H1 (cell line): ENCODE measurements around the gene MACROD1. TPM values are rescaled to one million over a fixed set of nuclear protein-coding genes. Genes with fewer than 3 reads are reported as not detected.
A peak's percentile ranks its signal among the peaks of the same experiment; 100 is the strongest.

Source experiments
- CTCF ChIA-PET: fragments of 300-600 bp; sonication (Branson Sonifier 250); formaldehyde crosslinking; loops from one replicate; lab custom pipeline; 2021; ENCODE audit not compliant: partially characterized antibody; lab: Charles Lee
- POLR2A ChIA-PET: fragments of 300-600 bp; sonication (Branson Sonifier 250); formaldehyde crosslinking; loops from one replicate; lab custom pipeline; 2021; ENCODE audit warnings: inconsistent platforms; ENCODE audit not compliant: partially characterized antibody; lab: Charles Lee
- DNase-seq, 2 experiments: peaks; one replicate each; pipeline versions ENCODE4 v3.0.0 to v3.0.0-alpha.2; 2010 to 2022; ENCODE audit warnings: low spot score in 2 of 2, low read depth in 1 of 2, mixed read lengths in 1 of 2
- FAIRE-seq: peaks from 2 replicates; lab custom pipeline; 2011; peaks lifted over from hg19 to GRCh38; lab: Jason Lieb, UNC
- H2AFZ ChIP-seq: 2 replicates; pipeline ENCODE4 v1.8.1; 2012; ENCODE audit warnings: low read length, inconsistent platforms
- H2AK5ac ChIP-seq: 2 replicates; pipeline ENCODE4 v1.6.1; 2013; ENCODE audit warnings: low read depth, low read length
- H2BK120ac ChIP-seq: replicated peaks from 2 replicates; pipeline ENCODE3; 2013; ENCODE audit warnings: low read depth, low read length, inconsistent platforms
- H2BK12ac ChIP-seq: 2 replicates; pipeline ENCODE4 v1.6.1; 2013; ENCODE audit warnings: low read depth, low read length
- H2BK15ac ChIP-seq: 2 replicates; pipeline ENCODE4 v1.6.1; 2013; ENCODE audit warnings: low read length
- H2BK20ac ChIP-seq: 2 replicates; pipeline ENCODE4 v1.6.1; 2013; ENCODE audit warnings: low read length
- H2BK5ac ChIP-seq: 2 replicates; pipeline ENCODE4 v1.6.1; 2013; ENCODE audit warnings: low read depth, low read length
- H3K14ac ChIP-seq: 2 replicates; pipeline ENCODE4 v1.6.1; 2013; ENCODE audit warnings: inconsistent platforms; ENCODE audit not compliant: insufficient read length
- H3K18ac ChIP-seq: 2 replicates; pipeline ENCODE4 v1.6.1; 2013; ENCODE audit warnings: low read length; ENCODE audit errors: extremely low read depth
- H3K23ac ChIP-seq: 2 replicates; pipeline ENCODE4 v1.6.1; 2013; ENCODE audit warnings: inconsistent platforms; ENCODE audit not compliant: insufficient read length
- H3K23me2 ChIP-seq: 2 replicates; pipeline ENCODE4 v1.6.1; 2013; ENCODE audit warnings: low read depth, low read length
- H3K27ac ChIP-seq: 2 replicates; pipeline ENCODE4 v1.6.1; 2011; ENCODE audit warnings: low read depth, low read length, inconsistent platforms
- H3K27me3 ChIP-seq, 4 experiments: replicated peaks in 1 of 4; 1 replicate in 1 of 4; 2 replicates in 3 of 4; pipeline versions ENCODE4 v1.6.1 to v1.8.1; 2011 to 2013; ENCODE audit warnings: low read length in 3 of 4, mild to moderate bottlenecking in 3 of 4, inconsistent platforms in 2 of 4, mixed read lengths in 2 of 4, moderate library complexity in 1 of 4; ENCODE audit not compliant: control insufficient read depth in 3 of 4, insufficient read depth in 3 of 4; ENCODE audit errors: extremely low read depth in 1 of 4
- H3K36me3 ChIP-seq, 4 experiments: 2 replicates each; pipeline versions ENCODE4 v1.6.1 to v1.8.1; 2011 to 2013; ENCODE audit warnings: mild to moderate bottlenecking in 4 of 4, low read length in 3 of 4, moderate library complexity in 2 of 4, control low read depth in 1 of 4, inconsistent platforms in 1 of 4; ENCODE audit not compliant: insufficient read depth in 4 of 4, control insufficient read depth in 2 of 4
- H3K4ac ChIP-seq: replicated peaks from 2 replicates; pipeline ENCODE3; 2013; ENCODE audit warnings: low read length, low read depth, mixed read lengths, inconsistent platforms; ENCODE audit not compliant: insufficient read length
- H3K4me1 ChIP-seq, 4 experiments: replicated peaks in 1 of 4; 1 replicate in 1 of 4; 2 replicates in 3 of 4; pipeline versions ENCODE4 v1.6.1 to v1.8.1; 2011 to 2013; ENCODE audit warnings: low read length in 3 of 4, inconsistent platforms in 2 of 4, mixed read lengths in 1 of 4; ENCODE audit not compliant: insufficient read depth in 4 of 4, control insufficient read depth in 3 of 4
- H3K4me2 ChIP-seq, 2 experiments: 2 replicates each; pipeline versions ENCODE4 v1.6.1 to v1.8.1; 2011 to 2013; ENCODE audit warnings: low read depth in 2 of 2, low read length in 2 of 2, control low read depth in 1 of 2, inconsistent platforms in 1 of 2, mild to moderate bottlenecking in 1 of 2; ENCODE audit not compliant: insufficient read depth in 1 of 2
- H3K4me3 ChIP-seq, 4 experiments: fragments of 200-600, 300-600 bp in 1 of 4; sonication (generic), shearing (Covaris generic), sonication (Bioruptor Twin) in 1 of 4; 2 replicates each; pipeline versions ENCODE4 v1.5.1 to v1.8.1; 2011 to 2016; ENCODE audit warnings: low read length in 4 of 4, low read depth in 3 of 4, control low read depth in 2 of 4, inconsistent platforms in 2 of 4, mild to moderate bottlenecking in 2 of 4, mixed read lengths in 1 of 4, moderate library complexity in 1 of 4; ENCODE audit not compliant: insufficient read depth in 2 of 4; ENCODE audit errors: extremely low read depth in 1 of 4
- H3K56ac ChIP-seq: replicated peaks from 2 replicates; pipeline ENCODE3; 2013; ENCODE audit warnings: low read depth, mild to moderate bottlenecking, mixed read lengths, low read length, inconsistent platforms; ENCODE audit not compliant: insufficient read length
- H3K79me1 ChIP-seq: 2 replicates; pipeline ENCODE4 v1.6.1; 2013; ENCODE audit warnings: low read depth, low read length, control low read depth
- H3K79me2 ChIP-seq, 2 experiments: 2 replicates each; pipeline versions ENCODE4 v1.6.1 to v1.8.1; 2012 to 2013; ENCODE audit warnings: low read length in 2 of 2, mild to moderate bottlenecking in 2 of 2, inconsistent platforms in 1 of 2; ENCODE audit not compliant: insufficient read depth in 2 of 2, control insufficient read depth in 1 of 2
- H3K9ac ChIP-seq, 4 experiments: replicated peaks in 1 of 4; 1 replicate in 1 of 4; 2 replicates in 3 of 4; pipeline versions ENCODE4 v1.6.1 to v1.8.1; 2011 to 2013; ENCODE audit warnings: low read depth in 3 of 4, low read length in 3 of 4, control low read depth in 2 of 4, mild to moderate bottlenecking in 2 of 4, moderate library complexity in 2 of 4, inconsistent platforms in 1 of 4; ENCODE audit errors: extremely low read depth in 1 of 4
- H3K9me3 ChIP-seq, 2 experiments: 2 replicates each; pipeline versions ENCODE4 v1.6.1 to v1.8.1; 2012 to 2013; ENCODE audit warnings: mild to moderate bottlenecking in 2 of 2, moderate library complexity in 2 of 2, control low read depth in 1 of 2, inconsistent platforms in 1 of 2, low read depth in 1 of 2, low read length in 1 of 2, mixed read lengths in 1 of 2; ENCODE audit not compliant: insufficient read depth in 2 of 2
- H4K20me1 ChIP-seq, 2 experiments: replicated peaks in 1 of 2; 2 replicates each; pipeline versions ENCODE3 to v1.8.1; 2011 to 2013; ENCODE audit warnings: inconsistent platforms in 2 of 2, low read length in 2 of 2, mild to moderate bottlenecking in 1 of 2; ENCODE audit not compliant: insufficient read depth in 2 of 2, control insufficient read depth in 1 of 2
- H4K5ac ChIP-seq: 2 replicates; pipeline ENCODE4 v1.6.1; 2013; ENCODE audit warnings: low read length, low read depth, mixed read lengths, inconsistent platforms; ENCODE audit not compliant: insufficient read length
- H4K8ac ChIP-seq: 2 replicates; pipeline ENCODE4 v1.8.0; 2013; ENCODE audit warnings: mild to moderate bottlenecking, moderate library complexity, low read length, inconsistent platforms; ENCODE audit not compliant: insufficient read depth; ENCODE audit errors: extremely low read depth
- H4K91ac ChIP-seq: replicated peaks from 2 replicates; pipeline ENCODE3; 2013; ENCODE audit warnings: low read length, mixed read lengths, inconsistent platforms; ENCODE audit not compliant: insufficient read length
- ASH2L ChIP-seq: fragments of 200-600, 300-600 bp; sonication (generic); IDR thresholded peaks from one replicate; pipeline ENCODE4 v1.7.1; 2017; ENCODE audit warnings: low read length
- CEBPB ChIP-seq: IDR thresholded peaks from 2 replicates; pipeline ENCODE4 v1.6.1; 2012; ENCODE audit warnings: low read depth, low read length
- CREB1 ChIP-seq: IDR thresholded peaks from 2 replicates; pipeline ENCODE4 v1.6.1; 2012; ENCODE audit warnings: inconsistent platforms
- FOSL1 ChIP-seq: IDR thresholded peaks from 2 replicates; pipeline ENCODE4 v1.6.1; 2011; ENCODE audit warnings: mild to moderate bottlenecking, low read depth, low read length, moderate library complexity; ENCODE audit not compliant: insufficient read depth
- JUND ChIP-seq: IDR thresholded peaks from 2 replicates; pipeline ENCODE4 v1.6.1; 2011; ENCODE audit warnings: mild to moderate bottlenecking, improper control_type of control experiment, low read length
- MAFK ChIP-seq: IDR thresholded peaks from 2 replicates; pipeline ENCODE4 v1.6.1; 2012; ENCODE audit warnings: low read depth, mild to moderate bottlenecking, improper control_type of control experiment, low read length
- RFX5 ChIP-seq: IDR thresholded peaks from 2 replicates; pipeline ENCODE4 v1.6.1; 2011; ENCODE audit warnings: low read depth, low read length, improper control_type of control experiment, borderline replicate concordance
- SIRT6 ChIP-seq: IDR thresholded peaks from one replicate; pipeline ENCODE4 v1.7.1; 2012; ENCODE audit warnings: low read length, inconsistent platforms
- SUZ12 ChIP-seq: fragments of 200-600 bp; sonication (generic); IDR thresholded peaks from 2 replicates; pipeline ENCODE4 v1.6.1; 2012; ENCODE audit warnings: mild to moderate bottlenecking, inconsistent platforms, low read length, moderate library complexity, mixed read lengths
- TAF7 ChIP-seq: optimal IDR thresholded peaks from 2 replicates; pipeline ENCODE3; 2011; ENCODE audit warnings: low read depth, mild to moderate bottlenecking, inconsistent platforms, low read length, moderate library complexity, borderline replicate concordance
- TBP ChIP-seq: IDR thresholded peaks from 2 replicates; pipeline ENCODE4 v1.6.1; 2011; ENCODE audit warnings: low read depth, low read length, improper control_type of control experiment
- YY1 ChIP-seq: IDR thresholded peaks from 2 replicates; pipeline ENCODE4 v1.6.1; 2011; ENCODE audit warnings: low read depth, mild to moderate bottlenecking, low read length
- WGBS, 2 experiments: shearing (Covaris generic) in 1 of 2; methylation state at CpG; one replicate each; pipeline versions ENCODE4 v1.1.6 to v1.1.7; 2013 to 2015; ENCODE audit warnings: low lambda C conversion rate in 2 of 2, mixed read lengths in 2 of 2, inconsistent platforms in 1 of 2, low coverage in 1 of 2, missing lambda C conversion rate in 1 of 2; ENCODE audit not compliant: insufficient replicate concordance in 2 of 2, insufficient coverage in 1 of 2, insufficient read length in 1 of 2; ENCODE audit errors: extremely low coverage in 1 of 2, missing lambda C conversion rate in 1 of 2; 5-methylcytosine and 5-hydroxymethylcytosine counted together
- polyA plus RNA-seq, 7 experiments: library from polyadenylated mRNA; depleted of rRNA in 3 of 7; stranded (reverse) in 5 of 7; unstranded in 2 of 7; fragments of >200 nt in 5 of 7; fragments of 200-250 nt in 2 of 7; gene quantifications; 1 replicate in 5 of 7; 2 replicates in 1 of 7; 4 replicates in 1 of 7; pipeline versions ENCODE4 v1.2.1 to v1.2.3, GENCODE V29; 2011 to 2013; ENCODE audit warnings: missing spikeins in 2 of 7, mixed read lengths in 2 of 7
- total RNA-seq: library from RNA; stranded (reverse); fragmentation: NEBNext Ultra II Directional; extraction: Animal tissue kit (Norgen Biotek cat#: 25700); gene quantifications from 2 replicates; pipeline ENCODE4 v1.2.1, GENCODE V29; 2021

The MACROD1 gene
- total and polyA plus RNA-seq, 2 of the 8 experiments (the other 6 are each of a cell fraction or from before 2014, with no cell fraction given), result 19.5 to 34.1 TPM

DNA sequence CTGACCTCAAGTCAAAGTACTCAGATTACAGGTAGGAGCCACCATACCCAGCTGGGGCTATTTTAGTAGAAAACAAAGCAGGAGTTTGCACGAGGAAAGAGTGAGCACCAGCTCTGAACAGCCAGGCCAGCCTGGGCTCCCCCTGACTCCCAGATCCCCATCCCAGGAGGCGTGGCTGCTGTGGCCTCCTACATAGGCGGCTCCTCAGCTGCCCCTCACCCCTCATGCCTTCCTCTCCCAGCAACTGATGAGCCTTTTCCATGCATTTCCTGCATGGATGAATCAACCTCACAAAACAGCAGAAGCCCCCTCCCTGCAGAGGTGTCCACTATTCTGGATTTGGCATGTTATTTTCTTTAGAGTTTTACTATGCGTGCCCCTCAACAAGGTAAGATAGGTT, 140.7 kb downstream of the MACROD1 start:
- Histone ChIP-seq H3K4me3 (no peak overlapping the region), H2BK12ac (no peak overlapping the region), H4K20me1 (peaks cover 0 to 3% of the 10 kb centered on the region in 2 experiments), H3K4ac (no peak overlapping the region), H2BK120ac (peak overlapping the region; percentile 84), H3K56ac (no peak overlapping the region), H2AK5ac (0 out of 2 replicates have a peak overlapping the region, but pooled peaks have one; percentile 28), H4K91ac (peak overlapping the region; percentile 4), H2BK20ac (peak overlapping the region; percentile 61; the same call in 1 of the 2 replicates), H3K9ac (no peak overlapping the region), H3K23ac (no peak overlapping the region), H3K27ac (no peak overlapping the region), H4K8ac (no peak overlapping the region), H3K36me3 (no peaks in the 10 kb centered on the region), H3K79me1 (no peaks in the 10 kb centered on the region; the same call in 1 of the 2 replicates), H3K4me2 (peak overlapping the region; percentile 9 to 15; a peak in 2 of 4 replicates), H3K4me1 (peaks cover 15 to 63% (median 53%) of the 10 kb centered on the region in 4 experiments), H3K27me3 (peaks cover 2 to 19% (median 17%) of the 10 kb centered on the region in 4 experiments; a peak in 6 of 7 replicates), H3K79me2 (no peaks in the 10 kb centered on the region), H3K23me2 (no peaks in the 10 kb centered on the region; the same call in 1 of the 2 replicates), H2AFZ (no peak overlapping the region), H3K14ac (no peak overlapping the region), H3K9me3 (no peaks in the 10 kb centered on the region), H2BK5ac (peak overlapping the region; percentile 95; the same call in 1 of the 2 replicates), H3K18ac (peak overlapping the region; percentile 75), H4K5ac (no peak overlapping the region), H2BK15ac (no peak overlapping the region)
- DNase-seq, result peak in 1 of 2 experiments; percentile 77
- ChIA-PET CTCF (interaction anchor here (0.7 to 21.2 kb wide), 16 partner anchors 9 to 275 kb away, joined by 3 to 291 read pairs (median 4); partner anchors contain the start of gene CATSPERZ), POLR2A (interaction anchor here (0.9 to 3.9 kb wide), 9 partner anchors 9 to 142 kb away, joined by 3 to 12 read pairs (median 6); partner anchors contain the start of gene FLRT1)
- TF ChIP-seq ASH2L (no peak), CEBPB (no peak), YY1 (no peak), TBP (peak; percentile 37; the same call in 1 of the 2 replicates), TAF7 (no peak), MAFK (no peak), SIRT6 (no peak), FOSL1 (no peak), JUND (0 out of 2 replicates have a peak, but pooled peaks have one; percentile 24), CREB1 (peak; percentile 48), RFX5 (peak; percentile 84), SUZ12 (no peak)
- 22% methylated on average over 4 of the region's 4 CpGs; no CpG with 5 or more reads in 1 of the 2 experiments for WGBS, 2 experiments
- FAIRE-seq, result no peak
